Jurkat, Clone E6-1 (cell line): ENCODE results near the gene WDR1.

Experiments
- DNase-seq: peaks from one replicate; pipeline ENCODE4 v3.0.0-alpha.2; 2011; ENCODE audit warnings: low read depth, low spot score
- H3K4me3 ChIP-seq: 2 replicates; pipeline ENCODE4 v1.5.1; 2011; ENCODE audit warnings: mild to moderate bottlenecking, low read length, control low read depth, moderate library complexity

The WDR1 gene

GRCh38 chr4:10078481-10079233 lies 37.9 kb downstream of the WDR1 start:
- no peak overlapping the region for H3K4me3 ChIP-seq
- DNase-seq = no peak

- no peak overlapping the region for H3K4me3 ChIP-seq
- no peak for DNase-seq
These were observed 38.9 kb downstream of the WDR1 start for GRCh38 chr4:10077483-10078335.

- no peak overlapping the region for H3K4me3 ChIP-seq
- no peak for DNase-seq
These were observed 39.5 kb downstream of the WDR1 start for GRCh38 chr4:10077076-10077475.

GRCh38 chr4:10075953-10076391 lies 40.6 kb downstream of the WDR1 start:
- no peak overlapping the region for H3K4me3 ChIP-seq
- no peak for DNase-seq

GRCh38 chr4:10075158-10075863 lies 41.3 kb downstream of the WDR1 start:
- DNase-seq = no peak
- no peak overlapping the region for H3K4me3 ChIP-seq

GRCh38 chr4:10074767-10075105 lies 41.9 kb downstream of the WDR1 start:
- no peak overlapping the region for H3K4me3 ChIP-seq
- DNase-seq = no peak

GRCh38 chr4:10074076-10074766 lies 42.4 kb downstream of the WDR1 start:
- no peak for DNase-seq
- no peak overlapping the region for H3K4me3 ChIP-seq

GRCh38 chr4:10072420-10073017 lies 44.1 kb downstream of the WDR1 start:
- no peak overlapping the region for H3K4me3 ChIP-seq
- no peak for DNase-seq

- DNase-seq = no peak
- H3K4me3 ChIP-seq = no peak overlapping the region
These were observed 47.4 kb downstream of the WDR1 start for GRCh38 chr4:10069075-10069642.

GRCh38 chr4:10066670-10067651 lies 49.6 kb downstream of the WDR1 start:
- H3K4me3 ChIP-seq = no peak overlapping the region
- no peak for DNase-seq

- no peak overlapping the region for H3K4me3 ChIP-seq
- no peak for DNase-seq
These were observed 50.4 kb downstream of the WDR1 start for GRCh38 chr4:10066206-10066605.

GRCh38 chr4:10063544-10064300 lies 52.9 kb downstream of the WDR1 start:
- DNase-seq = no peak
- no peak overlapping the region for H3K4me3 ChIP-seq

- no peak overlapping the region for H3K4me3 ChIP-seq
- DNase-seq = no peak
These were observed 54.8 kb downstream of the WDR1 start for GRCh38 chr4:10061650-10062415.

- DNase-seq = no peak
- no peak overlapping the region for H3K4me3 ChIP-seq
These were observed 58.2 kb downstream of the WDR1 start for GRCh38 chr4:10058371-10058770.

GRCh38 chr4:10057023-10057395 lies 59.6 kb downstream of the WDR1 start:
- H3K4me3 ChIP-seq = no peak overlapping the region
- DNase-seq = no peak

GRCh38 chr4:10056334-10057022 lies 60.1 kb downstream of the WDR1 start:
- no peak overlapping the region for H3K4me3 ChIP-seq
- no peak for DNase-seq
